Smooth muscle cell of the brain vasculature (primary cell): ENCODE measurements around the gene CNBD2.
"Not testable (repeated sequence)": the region's sequence is repeated elsewhere in the genome, so short reads cannot be mapped to it uniquely, and the experiment has no call there.

Experiments
- DNase-seq: peaks from one replicate; pipeline ENCODE4 v3.0.0-alpha.2; 2012; ENCODE audit warnings: low read depth, low spot score

The CNBD2 gene

DNA sequence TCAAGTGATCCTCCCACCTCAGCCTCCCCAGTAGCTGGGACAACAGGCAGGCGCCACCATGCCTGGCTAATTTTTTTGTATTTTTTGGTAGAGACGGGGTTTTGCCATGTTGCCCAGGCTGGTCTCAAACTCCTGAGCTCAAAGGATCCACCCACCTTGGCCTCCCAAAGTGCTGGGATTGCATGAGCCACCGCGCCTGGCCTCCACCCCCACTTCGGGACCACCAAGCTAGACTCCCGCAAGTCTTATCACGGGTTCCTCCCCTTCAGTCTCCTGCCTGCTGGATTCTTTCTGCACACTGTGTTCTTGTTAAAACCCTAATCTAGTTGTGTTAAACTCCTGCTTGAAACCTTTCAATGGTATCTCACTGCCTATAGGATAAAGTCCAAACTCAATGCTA, 57.7 kb downstream of the CNBD2 start:
- not testable (repeated sequence) for DNase-seq

DNA sequence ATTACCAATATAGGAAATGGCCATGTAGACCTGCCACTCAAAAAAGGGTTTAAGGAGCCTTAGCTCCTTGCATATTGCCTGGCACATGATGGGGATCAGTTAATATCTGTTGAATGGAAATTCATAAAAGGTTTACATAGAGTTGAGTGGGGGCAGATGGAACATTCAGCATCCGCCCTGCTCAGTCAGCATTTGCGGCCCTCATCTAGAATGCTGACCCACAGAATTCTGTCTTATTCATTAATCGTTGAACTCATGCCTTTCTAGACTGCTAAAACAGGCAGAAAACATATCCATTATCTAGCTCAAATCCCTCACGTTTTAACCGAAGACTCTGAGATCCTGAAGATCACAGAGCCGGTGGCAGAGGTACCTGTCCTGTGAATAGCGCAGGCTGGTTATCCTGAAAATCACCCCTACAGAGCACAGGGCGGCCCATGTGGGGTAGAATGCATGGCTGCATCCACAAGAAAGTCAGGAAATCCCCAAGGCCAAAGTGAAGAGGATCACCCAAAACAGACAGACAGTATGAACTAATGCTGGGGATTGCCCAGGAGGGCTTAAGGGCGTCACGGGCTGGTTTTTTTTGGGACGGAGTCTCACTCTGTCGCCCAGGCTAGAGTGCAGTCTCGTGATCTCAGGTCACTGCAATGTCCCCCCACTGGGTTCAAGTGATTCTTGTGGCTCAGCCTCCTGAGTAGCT, 59.9 kb downstream of the CNBD2 start:
- DNase-seq = no peak

DNA sequence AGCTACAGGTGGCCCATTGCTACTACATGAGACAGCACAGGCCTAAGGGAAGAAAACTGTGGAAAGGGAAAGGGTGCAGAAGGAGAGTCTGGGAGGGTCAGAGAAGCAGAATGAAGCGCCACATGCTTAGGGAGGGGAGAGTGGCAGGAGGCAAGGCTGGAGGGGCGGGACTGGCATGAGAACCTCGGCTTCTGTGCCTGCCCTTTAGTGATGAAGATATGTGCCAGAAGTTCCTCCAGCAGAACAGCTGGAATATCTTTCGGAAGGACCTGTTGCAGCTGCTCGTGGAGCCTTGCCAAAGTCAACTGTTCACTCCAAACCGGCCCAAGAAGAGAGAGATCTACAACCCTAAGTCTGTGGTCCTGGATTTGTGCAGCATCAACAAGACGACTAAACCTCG, 61.8 kb downstream of the CNBD2 start:
- DNase-seq = no peak

DNA sequence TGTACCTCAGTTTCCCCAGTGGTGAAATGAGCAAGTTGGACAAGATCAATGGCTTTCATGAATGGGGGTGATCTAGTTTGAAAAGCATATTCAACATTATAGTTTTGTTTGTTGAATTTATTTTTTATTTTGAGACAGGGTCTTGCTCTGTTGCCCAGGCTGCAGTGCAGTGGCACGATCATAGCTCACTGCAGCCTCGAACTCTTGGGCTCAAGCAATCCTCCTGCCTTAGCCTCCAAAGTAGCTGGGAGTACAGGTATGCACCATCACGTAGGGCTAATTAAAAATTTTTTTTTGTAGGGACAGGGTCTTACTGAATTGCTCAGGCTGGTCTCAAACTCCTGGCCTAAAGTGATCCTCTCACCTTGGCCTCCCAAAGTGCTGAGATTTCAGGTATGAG, 63.4 kb downstream of the CNBD2 start:
- DNase-seq = no peak

DNA sequence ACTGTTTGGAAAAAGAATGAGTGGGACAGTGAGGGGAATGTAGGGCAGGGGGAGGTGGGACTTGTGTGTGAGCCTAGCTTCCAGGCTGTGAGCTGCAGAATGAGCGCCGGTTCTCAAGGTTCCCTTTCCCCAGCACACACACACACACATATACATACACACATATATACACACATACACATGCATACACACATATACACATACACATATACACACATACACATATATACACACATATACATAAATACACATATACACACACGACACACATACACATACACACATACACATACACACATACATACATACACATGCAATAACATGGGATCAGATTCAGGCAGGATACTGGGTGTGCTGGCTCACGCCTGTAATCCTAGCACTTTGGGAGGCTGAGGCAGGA, 66.5 kb downstream of the CNBD2 start:
- DNase-seq = no peak

DNA sequence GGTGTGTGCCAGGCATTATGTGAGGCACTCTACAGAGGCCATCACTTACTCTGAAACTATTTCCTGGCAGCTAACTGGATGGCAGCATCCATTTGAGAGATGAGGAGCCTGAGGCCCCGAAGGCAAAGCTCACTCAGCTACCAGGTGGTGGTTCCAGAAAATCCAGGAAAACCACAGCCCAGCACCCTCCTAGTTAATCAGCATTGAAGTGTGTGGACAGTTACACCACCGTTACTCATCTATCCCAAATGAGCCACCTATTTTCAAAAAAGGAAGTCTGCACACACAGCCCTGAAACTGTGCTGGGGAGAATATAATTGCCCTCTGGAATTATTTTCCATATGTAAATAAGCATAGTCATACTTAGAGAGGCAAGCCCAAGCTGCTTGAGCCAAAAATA, 67.4 kb downstream of the CNBD2 start:
- DNase-seq = no peak

DNA sequence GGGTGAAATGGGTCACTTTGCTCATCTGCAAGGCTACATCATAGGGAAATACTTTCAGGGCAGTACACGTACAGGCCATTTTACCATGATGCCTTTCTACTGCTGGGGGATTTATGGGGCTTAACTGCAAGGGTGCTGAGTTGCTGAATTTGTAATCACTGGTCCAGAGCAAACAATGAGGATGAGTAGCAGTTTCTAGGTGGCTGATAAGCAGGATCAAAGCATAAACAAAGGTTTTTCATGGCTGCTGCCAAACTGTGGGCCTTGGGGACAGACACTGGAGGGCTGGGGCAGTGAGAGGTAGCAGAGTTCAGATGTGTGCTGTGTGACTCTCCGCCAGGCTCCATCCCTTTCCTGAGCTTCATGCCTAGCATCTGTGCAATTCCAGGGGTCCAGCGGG, 68.3 kb downstream of the CNBD2 start:
- DNase-seq = no peak

DNA sequence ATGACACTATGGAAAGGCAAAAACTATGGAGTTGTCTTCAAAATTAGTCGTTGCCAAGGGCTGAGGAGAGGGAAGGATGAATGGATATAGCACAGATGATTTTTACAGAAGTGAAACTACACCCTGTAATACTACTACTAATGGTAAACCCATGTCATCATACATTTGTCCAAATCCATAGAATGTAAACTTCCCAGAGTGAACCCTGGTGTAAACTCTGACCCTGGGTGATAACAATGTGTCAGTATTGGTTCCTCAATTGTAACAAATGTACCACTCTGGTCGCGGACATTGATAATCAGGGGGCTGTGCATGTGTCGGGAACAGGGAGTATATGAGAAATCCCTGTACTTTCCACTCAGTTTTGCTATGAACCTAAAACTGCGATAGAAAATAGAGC, 72.2 kb downstream of the CNBD2 start:
- DNase-seq = no peak

DNA sequence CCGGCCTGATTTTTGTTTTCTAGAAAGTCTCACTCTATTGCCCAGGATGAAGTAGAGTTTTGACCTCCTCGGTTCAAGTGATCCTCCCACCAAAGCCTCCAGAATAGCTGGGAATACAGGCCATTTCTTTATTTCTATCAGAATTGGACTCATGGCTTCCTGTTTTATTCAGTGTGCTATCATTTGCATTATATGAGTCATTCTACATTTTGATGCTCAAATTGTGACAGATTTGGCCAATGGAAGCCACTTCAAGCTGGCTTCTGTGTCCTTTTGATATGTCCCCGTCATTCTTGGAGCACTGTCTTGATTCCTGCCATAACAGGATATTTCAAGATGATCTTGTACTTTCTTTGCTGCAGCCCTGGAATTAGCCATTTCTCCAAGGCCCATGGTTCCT, 75.1 kb downstream of the CNBD2 start:
- no peak for DNase-seq

DNA sequence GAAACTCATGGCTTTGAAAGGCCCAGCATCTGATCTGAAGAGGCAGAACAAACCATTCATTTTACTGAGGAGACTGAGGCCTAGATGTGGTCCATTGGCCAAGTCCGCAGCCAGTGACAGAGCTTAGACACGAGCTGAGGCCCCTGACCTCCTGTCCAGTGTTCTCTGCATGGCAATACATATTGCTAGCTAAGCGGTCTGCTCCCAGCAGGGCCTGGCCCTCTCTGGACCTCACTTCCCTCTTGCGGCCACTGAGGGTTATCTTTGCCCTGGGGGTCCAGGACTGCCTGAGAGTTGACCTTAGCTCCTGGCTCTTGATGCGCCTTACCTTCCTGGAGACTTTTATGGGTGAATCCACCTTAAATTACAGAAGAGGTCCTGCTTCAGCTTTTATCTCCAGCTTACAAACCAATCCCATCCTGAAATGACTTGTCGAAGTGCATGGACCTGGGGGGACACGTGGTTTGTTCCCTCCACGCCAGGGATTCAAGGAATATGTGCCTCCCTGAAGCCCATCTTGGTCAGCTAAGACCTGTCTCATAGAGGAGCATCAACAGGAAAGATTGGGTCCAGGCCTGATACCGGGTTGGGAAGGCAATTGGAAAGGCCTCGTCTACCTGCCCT, 75.6 kb downstream of the CNBD2 start:
- no peak for DNase-seq

DNA sequence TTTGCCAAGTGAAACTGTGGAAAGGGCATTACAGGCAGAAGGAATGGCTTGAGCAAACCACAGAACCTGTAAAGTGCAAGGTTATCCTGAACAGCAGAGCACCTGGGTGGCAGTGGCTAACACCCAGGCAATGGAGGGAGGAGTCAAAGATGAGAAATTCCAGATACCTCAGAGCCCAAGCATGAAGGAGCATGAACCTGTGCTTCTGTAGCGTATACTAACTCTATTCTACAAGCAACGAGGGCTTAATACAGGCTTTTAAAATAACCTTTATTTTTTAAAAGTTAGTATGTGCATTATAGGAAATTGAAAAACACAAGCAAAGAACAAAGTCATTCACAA, 77.0 kb downstream of the CNBD2 start:
- no peak for DNase-seq

DNA sequence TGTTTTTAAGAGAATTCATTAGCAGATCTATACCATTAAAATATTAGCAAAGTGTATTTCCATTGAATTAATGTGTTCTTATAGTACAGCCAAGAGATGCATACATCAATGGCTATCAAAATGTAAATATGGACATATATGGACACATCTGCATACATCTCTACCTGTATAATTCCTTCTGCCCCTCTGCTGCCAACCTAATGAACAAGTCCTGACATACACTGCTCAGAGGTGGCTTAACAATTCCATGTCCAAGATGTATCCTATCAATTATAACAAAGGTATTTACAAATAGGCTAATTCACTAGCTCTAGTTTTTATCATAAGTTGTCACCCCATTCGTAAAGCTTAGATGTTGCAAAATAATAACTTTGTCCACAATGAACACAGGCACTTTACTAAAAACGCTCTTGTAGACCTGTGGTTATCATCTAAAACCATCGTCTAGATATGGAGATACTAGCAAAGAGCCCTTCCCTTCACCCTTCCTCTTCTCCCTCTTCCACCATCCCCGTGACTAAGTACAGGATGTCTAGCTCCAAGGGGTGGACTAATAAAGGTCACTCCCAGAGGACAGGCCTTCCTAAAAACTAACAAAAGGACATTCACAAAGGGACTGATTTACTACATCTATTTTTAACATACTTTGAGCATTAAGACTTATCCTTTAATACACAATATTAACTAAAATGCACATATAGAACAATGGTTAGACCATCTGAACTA, 77.8 kb downstream of the CNBD2 start:
- DNase-seq = not testable (repeated sequence)

DNA sequence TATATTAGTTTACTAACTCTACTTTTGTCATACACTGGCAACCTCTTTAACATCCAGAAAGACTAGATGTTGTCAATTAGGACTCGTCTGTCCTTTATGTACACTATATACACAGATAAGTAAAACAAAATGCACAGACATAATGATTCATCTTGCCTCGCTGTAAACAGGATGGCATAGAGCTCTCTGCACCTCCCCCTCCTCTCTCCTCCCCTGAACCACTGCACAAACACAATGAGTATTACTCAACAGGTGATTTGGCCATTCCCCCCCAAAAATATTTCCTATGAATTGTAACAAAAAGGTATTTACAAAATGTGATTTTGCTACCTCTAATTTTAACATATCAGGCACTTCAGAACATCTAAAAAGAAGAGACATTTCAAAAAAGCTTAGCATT, 81.0 kb downstream of the CNBD2 start:
- not testable (repeated sequence) for DNase-seq

DNA sequence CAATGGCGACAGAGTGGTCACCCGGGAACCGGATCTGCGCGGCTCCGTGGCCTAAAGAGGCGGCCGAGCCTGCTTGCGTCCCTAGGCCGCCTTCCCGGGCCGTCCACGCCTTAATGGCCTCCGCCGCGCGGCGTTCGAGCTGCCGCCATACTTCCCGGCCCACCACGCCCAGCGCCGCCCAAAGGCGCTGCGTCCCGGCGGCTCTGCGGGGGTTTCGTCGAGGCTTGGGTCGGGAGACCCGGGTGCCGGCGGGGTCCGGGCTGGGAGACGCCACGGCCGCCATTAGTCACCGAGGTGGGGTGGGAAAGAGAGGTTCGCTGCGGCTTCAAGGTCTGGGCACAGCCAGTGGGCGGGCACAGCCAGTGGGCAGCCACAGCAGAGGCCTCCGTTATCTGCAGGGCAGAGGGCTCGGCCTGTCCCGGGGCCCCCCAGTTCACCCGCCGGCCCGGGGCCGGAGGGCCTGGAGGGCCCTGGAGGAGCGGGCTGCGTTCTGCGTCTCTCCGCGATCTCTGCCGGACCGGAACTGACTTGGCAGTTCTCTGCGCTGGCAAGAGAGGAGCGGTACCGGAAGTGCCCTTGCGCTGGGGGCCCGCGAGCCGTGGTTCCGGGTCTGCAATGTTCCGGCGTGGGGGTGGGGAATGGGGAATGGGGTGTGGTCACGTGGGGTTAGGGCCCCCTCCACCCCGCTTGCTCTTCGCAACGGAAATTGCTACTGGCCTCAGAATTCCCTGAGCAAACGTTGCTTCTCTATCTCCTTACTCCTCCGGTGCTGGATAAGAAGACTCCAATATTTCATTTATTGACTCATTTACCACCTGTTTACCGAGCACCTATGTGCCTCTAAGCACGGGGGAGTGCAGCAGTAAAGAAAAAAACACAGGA, 82.3 kb downstream of the CNBD2 start:
- peak; percentile 29 for DNase-seq

DNA sequence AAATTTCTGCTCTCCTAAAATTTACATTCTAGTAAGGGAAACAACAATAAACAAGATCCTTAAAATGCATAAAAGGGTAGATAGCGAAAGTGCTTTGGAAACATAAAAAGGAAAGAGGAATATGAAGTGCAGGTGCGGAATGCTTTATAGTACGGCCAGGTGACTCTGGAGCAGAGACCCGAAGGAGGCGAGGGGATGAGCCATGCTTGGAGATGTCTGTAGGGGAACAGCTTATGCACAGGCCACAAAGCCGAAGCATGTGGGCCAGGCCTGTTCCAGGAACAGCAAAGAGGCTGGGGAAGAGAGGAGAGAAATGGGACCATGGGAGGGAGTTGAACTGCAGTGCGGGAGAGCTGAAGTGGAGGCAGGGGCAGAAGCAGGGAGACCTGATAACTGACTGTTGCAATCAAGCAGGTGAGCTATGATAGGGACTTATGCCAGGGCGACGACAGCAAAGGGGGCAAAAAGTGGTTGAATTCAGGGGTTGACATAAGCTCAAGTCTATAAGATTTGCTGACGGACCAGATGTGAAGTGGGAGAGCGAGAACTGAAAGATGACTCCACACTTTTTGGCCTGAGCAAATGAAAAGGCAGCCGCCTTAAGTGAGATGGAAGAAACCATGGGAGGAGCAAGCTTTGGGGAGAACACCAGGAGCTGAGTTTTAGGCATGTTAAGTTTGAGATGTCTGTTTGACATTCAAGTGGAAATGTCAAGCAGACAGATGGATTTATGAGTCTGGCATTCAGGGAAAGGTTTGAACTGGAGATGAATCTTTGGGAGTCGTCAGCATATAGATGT, 83.1 kb downstream of the CNBD2 start:
- DNase-seq = no peak

DNA sequence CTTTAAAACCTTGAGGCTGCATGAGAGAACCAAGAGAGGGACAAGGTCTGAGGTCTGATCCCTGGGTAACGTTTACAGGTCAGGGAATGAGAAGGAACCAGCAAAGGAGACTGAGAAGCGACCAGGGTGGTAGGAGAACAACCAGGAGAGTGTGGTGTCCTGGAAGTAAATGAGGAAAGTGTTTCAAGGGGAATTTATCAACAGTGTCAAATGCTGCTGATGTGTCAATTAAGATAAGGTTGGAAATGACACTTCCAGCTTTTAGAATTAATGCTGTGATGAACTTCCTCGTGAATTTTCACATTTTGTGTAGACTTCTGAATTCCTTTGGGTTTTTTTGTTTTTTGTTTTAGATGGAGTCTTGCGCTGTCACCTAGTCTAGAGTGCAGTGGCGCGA, 83.7 kb downstream of the CNBD2 start:
- no peak for DNase-seq

DNA sequence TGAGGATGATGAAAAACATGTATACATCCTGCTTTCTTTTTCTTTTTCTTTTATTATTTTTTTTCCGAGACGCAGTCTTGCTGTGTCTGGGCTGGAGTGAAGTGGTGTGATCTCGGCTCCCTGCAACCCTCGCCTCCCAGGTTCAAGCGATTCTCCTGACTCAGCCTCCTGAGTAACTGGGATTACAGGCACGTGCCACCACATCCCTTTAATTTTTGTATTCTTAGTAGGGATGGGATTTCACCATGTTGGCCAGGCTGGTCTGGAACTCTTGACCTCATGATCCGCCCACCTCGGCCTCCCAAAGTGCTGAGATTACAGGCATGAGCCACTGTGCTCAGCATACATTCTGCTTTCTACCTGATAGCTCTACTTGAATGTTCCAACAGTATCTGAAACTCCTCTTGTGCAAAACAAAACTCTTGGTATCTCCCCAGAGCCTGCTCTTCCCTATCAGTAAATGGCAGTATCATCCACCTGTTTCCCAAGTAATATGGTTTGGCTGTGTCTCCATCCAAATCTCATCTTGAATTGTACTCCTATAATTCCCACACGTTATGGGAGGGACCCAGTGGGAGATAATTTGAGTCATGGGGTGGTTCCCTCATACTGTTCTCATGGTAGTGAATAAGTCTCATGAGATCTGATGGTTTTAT, 85.6 kb downstream of the CNBD2 start:
- DNase-seq = not testable (repeated sequence)

DNA sequence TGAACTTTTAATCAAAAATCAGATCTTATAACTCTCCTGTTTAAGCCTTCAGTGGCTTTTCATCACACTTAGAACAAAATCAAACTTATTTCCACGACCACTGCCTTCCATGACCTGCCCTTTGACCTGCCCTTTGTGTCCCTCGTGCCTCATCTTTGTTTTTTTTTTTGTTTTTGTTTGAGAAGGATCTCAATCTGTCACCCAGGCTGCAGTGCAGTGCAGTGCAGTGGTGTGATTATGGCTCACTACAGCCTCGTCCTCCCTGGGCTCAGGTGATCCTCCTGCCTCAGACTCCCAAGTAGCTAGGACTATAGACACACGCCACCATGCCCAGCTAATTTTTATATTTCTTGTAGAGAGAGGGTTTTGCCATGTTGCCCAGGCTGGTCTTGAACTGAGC, 86.8 kb downstream of the CNBD2 start:
- no peak for DNase-seq

DNA sequence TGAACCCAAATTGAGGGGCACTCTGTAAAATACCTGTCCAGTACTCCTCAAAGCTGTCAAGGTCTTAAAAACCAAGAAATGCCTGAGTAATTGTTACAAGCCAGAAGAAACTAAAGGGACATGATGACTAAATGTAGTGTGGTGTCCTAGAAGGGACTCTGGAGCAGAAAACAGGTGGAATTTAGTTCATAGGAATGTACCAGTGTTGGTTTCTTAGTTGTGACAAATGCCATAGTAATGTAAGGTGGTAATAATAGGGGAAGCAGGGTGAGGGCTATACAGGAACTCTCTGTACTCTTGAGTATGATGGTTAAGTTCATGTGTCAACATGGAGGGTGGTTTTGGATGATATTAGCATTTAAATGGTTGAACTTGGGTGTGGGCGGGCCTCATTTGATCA, 92.3 kb downstream of the CNBD2 start:
- DNase-seq = no peak

DNA sequence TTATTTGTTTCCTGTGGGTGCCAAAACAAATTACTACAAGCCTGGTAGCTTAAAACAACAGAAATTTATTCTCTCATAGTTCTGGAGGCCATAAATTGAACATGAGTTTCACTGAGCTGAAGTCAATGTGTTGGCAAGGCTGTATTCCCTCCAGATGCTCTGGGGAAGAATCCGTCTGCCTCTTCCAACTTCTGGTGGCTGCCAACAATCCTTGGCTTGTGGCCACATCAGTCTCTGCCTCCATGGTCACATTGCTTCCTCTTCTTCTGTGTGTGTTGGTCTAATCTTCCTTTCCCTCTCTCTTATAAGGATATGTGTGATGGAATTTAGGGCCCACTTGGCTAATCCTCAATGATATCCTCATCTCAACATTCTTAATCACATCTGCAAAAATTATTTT, 93.4 kb downstream of the CNBD2 start:
- no peak for DNase-seq

DNA sequence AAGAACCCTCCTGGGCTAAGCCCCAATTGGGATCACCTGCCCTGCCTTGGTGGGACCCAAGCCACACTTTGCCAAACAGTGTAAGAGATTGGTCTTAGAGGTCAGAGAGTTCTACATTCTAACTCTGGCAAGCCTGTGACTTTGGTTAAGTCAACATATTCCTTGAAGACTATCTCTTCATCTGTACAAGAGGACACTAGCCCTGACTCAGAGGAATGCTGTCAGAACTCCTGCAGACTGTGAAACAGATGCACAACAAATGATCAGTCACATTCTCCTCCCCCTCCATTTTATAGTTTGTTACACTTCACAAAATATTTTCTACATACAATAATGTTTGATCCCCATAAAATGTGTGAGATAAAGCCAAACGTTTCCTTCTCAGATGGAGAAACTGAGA, 94.4 kb downstream of the CNBD2 start:
- DNase-seq = no peak
